GM19043 (cell line): ENCODE data around the gene YPEL5.
A peak's percentile ranks its signal among the peaks of the same experiment; 100 is the strongest.

ENCODE experiments used
- ATAC-seq: cut with Tn5 transposase; IDR thresholded peaks from one replicate; pipeline ENCODE4 v1.9.1; 2021; ENCODE audit warnings: low read depth; ENCODE audit not compliant: unreplicated experiment

YPEL5 gene

DNA sequence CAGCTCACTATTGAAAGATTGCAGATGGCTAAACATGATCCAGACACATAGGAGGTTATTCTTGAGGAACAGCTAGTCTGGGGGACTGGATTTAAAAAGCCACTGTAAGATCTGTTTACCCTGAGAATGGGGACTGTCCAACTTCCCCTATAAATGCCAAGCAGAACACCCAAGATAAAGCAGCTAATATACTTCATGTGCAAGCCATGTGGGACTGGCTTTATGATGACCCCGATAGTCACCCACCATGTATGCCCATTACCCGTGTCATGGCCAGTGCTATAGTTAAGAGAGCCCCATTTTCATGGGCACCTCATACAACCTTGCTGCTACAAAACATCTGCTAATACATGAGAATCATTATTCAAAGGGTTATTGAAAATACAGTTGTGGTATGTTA lies 16.0 kb downstream of the YPEL5 start:
- no peak for ATAC-seq

DNA sequence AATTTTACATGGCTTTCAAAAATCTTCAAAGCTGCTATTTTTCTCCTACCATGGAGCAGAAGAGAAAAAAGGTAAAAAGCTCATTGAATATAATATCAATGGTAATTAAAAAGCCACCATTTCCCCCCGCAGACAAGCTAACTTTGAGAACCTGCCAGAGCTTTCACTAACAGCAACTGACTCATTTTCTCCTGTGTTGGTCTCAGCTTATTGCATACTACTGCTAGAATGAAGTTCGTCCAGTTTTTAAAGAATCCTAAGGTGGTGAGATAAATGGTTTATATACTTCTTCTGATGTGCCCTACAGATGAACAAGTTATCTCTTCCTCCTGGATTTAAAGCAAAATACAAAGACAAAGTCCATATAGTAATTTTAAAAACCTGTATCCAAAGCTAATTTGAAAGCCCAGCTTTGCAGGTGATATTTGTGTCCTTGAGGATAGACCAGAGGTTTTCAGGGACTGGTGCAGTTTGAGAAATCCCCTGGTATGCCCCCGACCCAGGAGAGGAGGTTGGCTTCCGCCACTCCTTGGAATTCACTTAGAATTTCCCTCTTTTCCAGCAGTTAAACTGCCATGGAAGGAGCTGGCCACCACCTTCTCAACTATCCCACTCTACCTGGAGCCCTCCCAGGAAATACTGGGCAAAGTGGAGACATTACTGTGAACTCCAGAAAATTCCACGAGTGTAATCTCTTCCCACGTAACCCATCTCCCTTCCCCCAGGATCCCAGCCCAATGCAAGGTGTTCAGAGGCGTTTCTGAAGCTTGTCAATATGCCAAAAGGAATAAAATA lies 17.5 kb downstream of the YPEL5 start:
- no peak for ATAC-seq

DNA sequence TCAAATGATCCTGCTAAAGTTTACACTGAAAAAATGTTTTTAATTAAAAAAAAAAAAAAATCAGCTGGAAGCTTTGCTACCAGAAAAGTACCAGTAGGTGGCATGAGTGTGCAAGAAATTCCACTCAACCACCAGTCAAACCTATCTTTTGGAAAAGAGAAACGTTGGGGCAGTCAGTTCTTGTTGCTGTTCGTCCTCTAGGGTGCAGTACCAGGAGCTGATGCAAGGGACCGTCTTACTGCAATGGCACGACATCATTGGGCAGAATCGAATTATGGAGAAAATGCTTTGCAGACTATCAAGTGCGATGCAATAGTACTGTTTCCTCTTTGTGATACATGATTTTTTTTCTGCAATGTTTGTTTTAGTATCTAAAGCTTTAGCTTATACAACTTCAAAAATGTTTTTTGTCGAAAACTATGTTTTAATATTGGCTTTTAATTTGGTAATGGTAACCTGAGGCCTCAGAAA lies 18.3 kb downstream of the YPEL5 start:
- peak; percentile 89 for ATAC-seq

DNA sequence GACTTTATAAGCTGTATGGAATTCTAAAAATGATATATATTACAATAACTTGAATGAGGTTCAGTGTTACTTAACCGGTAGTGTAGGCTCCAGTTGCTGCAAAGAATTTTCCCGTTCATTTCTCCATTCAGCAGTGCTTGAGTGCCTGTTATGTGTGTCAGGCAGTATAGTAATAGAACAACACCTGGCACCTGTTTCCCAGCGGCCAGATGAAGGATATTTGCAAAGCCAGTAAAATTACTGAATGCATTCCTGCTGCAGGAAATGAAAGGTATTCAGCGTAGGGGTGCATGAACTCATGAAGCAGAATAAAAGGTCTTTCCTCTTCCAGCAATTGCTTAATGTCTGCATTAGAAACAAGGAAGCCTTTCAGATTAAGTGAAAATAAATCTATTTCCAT lies 18.8 kb downstream of the YPEL5 start:
- no peak for ATAC-seq

DNA sequence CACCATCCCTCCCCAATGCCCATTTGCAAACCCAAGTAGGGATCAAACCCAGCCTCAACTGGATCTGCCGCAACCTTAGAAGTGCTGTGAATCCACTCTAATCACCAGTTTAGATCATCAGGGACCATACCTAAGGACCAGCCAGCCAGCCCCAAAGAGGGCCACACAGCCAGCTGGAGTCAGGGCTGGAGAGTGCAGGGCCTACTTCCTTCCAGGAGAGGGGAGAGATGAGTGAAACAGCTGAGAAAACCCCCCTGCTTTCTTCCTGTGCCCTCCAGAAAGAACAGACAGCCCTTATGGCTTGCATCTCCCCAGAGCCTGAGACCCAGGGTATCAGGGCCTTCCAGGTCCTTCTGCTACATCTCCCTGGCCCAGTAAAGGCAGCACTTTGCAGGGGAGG lies 25.8 kb downstream of the YPEL5 start:
- no peak for ATAC-seq

DNA sequence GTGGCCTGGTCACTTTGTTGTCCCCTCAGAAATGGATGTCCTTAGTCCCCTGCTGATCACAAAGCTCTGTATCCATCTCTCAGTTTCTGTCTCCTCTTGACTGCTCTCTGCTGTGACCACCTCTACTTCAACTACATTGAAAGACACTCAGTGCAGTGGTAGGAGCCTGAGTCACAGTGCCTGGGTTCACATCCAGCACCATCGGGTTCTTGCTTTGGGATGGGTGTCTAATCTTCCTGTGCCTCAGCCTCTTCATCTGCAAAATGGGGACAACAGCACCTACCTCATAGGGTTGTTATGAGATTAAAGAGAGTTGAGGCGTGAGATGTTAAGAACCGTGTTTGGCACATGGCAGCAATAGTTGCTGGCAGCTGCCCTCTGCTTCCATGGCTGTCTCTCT lies 30.6 kb downstream of the YPEL5 start:
- no peak for ATAC-seq

DNA sequence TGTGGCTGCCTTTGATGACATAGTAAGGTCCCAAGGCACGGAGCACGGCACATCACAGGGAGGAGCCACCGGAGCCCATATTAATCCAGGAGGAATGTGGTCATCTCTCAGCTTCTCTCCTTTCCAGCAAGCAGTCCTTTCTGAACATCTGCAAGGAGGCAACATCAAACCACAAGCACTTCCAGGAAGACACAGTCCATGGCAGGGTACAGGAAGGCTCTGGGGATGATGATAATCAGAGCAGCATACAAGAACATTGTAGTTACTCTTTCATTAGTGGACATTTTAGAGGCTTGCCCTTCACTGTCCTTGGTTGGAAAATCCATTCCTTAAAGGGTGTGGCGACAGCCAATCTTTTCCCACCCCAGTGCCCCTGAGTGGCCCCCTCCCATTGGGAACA lies 31.1 kb downstream of the YPEL5 start:
- ATAC-seq = no peak

DNA sequence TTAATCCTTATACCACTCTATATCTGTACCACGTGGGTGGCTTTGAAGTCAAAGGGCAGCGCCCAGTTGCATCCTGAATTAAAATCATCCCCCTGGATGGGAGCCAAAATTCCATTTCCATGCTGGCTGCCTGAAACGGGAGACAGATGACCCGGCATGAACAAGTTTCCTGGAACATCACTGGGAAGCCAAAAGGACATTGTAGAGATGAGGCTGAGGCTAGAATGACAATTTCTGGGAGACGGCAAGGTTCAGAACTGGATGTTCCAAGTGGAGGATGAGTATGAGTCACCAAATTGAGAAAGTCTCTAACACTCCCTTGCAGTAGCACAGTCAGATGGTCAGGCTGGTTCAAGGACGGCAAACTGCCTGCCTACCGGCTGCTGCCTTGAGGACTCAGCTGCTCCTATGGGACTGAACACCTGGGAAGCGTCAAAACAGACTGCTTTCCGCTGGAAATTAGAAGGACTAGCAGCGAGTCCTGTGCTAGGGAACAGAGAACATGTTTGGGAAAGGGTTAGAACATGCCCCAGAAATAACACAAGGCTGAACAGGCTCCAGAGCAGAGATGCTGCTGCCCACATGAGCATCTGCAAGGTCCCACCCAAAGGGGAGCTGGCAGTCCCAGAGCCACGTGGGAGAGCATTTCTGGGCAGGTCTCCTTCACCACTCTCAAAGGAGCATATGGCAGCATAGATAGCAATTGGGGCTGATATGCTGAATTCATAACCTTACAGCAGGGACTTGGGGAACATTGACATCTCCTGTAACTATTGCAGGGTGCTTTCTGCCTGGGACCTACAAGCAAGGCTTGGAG lies 32.0 kb downstream of the YPEL5 start:
- no peak for ATAC-seq

DNA sequence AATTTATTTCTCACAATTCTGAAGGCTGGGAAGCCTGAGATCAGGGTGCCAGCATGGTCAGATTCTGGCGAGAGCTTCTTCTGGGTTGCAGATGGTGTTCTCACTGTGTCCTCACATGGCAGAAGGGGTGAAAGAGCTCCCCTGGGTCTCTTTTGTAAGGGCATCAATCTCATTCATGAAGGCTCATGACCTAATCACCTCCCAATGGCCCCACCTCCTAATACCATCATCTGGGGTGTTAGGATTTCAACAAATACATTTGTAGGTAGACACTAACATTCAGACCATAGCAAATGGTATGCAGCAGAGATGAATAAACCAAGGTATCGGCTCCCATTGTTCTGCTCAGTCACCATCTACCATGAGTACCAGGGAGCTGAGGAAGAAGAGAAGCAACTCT lies 32.7 kb downstream of the YPEL5 start:
- no peak for ATAC-seq

DNA sequence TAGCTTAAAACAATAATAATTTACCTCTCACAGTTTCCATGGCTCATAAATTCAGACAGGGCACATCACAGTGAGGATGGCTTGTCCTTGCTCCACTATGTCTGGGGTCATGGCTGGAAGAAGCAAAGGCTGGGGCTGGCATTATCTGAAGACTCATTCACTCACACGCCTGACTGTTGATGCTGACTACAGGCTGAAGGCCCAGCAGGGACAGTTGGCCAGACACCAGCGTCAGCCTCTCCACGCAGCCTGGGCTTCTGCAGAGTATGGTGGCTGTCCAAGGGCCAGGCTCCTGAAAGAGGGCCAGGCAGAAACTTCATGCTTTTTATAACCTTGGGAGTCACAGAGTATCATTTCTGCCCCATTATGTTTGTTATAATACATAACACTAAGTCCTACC lies 33.4 kb downstream of the YPEL5 start:
- ATAC-seq = no peak

DNA sequence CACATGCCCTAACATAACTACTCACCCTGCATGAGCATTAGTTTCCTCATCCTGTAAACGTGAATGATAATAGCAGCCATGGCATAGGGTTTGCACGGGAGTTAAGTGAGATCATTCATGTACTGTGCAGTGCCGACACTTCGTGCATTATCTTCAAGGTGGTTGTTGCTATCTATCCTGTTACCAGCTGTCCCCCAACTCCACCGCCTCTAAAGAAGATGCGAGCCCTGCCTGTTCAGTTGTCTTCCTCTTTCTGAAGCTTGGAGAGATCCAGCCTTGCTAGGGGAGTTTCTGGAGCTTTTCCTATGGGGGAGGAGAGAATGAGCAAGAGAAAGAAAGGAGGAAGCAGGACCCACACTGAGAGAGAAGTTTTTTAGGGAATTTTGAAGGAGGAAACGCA lies 34.4 kb downstream of the YPEL5 start:
- ATAC-seq = no peak

DNA sequence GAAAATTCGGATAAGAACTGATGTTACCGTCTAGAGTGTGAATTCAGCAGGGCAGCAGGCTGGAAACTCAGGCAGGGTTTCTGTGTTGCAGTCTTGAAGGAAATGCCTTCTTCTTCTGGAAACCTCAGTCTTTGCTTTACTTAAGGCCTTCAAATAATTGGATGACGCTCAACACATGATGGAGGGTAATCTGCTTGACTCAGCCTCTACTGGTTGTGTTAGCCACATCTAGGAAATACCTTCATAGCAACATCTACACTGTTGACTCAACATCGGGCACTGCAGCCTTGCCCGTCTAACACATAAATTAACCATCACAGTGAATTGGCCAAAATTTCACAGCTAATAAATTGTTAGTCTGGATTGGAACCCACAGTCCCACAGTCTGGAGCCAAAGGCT lies 37.2 kb downstream of the YPEL5 start:
- ATAC-seq = no peak

DNA sequence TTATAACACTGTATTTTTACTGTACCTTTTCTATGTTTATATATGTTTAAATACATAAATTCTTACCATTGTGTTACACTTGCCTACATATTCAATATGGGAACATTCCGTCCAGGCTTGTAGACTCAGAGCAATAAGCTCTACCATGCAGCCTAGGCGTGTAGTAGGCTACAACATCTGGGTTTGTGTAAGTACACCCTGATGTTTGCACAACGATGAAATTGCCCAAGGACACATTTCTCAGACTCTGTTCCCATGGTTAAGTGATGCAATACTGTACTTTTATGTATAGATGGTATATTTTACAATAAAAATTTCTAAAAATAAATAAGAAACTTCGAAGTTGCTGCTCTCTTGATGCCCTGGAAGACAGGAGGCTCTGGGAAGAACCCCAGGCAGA lies 38.4 kb downstream of the YPEL5 start:
- no peak for ATAC-seq

DNA sequence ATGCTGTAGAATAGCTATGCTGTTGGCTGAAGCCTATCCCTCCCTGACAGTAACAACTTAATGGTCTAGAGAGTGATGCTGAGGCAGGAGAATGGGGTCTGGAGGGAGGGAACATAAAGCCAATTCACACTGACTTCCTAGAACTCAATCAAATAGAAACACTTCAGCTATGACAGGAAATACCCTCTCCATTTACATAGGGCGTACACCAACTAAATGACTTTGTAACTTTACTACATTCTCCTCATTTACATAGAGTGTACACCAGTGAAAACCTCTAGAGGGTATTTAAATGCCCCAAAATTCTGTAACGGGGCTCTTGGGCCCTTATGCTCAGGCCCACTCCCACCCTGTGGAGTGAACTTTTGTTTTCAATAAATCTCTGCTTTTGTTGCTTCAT lies 41.5 kb downstream of the YPEL5 start:
- no peak for ATAC-seq

DNA sequence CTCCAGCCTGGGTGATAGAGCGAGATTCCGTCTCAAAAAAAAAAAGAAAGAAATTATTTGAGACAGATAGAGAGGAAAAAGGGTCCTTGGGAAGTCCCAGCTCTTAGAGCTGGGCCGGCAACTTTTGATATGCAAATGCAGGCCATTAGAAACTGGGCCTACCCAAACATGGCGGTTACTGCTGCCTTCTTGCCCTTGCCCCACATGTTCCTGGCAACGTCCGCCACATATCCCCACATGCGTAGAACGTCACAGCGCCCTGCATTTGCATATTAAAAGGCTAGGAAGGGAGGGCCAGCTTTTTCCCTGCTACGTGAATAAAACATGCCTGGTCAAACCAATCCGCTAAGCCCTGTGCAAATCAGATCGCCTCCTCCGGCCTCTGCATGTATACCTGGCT lies 43.8 kb downstream of the YPEL5 start:
- ATAC-seq = no peak

DNA sequence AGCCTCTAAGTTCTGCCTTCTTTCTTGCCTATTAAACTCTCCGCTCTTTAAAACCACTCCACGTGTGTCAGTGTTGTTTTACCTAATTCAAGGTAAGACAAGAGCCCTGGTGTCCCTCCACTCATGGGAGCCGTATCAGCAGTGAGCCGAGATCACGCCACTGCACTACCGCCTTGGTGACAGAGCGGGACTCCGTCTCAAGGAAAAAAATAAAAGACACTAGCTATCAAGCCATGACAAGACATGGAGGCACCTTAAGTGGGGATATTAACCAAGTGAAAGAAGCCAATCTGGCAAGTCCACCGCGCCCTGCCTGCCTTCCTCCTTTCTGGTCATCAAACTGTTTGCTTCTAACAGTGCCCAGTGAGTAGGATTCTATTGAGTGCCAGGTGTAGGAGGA lies 44.3 kb downstream of the YPEL5 start:
- ATAC-seq = no peak

DNA sequence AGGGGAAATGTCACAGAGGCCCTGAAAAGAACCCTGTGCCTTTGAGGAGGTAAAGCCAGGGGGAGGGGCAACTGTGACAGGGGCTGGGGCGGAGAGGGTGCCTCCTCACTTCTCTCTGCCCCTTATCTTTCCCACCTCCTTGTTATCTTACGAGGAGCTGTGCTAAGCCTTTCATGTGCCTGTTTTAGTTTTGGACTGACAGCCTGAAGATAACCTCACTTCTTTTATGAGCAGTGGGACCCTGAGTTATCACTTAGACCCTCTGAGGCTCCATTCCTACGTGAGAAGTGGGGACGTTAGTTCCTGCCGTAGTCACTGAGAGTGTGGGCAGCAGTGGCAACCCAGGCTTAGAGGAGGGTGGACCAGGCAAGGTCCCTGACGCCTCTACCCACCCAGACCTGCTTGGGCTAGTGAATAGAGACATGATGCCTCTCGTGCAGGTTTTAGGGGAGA lies 45.0 kb downstream of the YPEL5 start:
- no peak for ATAC-seq

DNA sequence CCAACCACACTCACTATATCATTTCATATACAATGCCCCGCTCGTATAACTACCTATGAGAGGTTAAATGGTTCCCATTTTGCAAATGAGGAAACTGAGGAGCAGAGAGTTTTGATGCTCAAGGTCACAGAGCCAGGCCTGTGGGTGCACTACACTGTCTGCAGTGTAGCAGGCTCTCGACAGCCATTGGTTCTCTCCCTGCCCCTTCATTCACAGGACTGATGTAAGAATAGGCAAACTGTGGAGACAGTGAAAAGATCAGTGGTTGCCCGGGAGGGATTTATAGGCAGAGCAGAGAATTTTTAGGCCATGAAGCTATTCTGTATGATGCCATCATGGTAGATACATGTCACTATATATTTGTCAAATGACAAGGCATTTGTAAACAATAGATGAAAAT lies 45.5 kb downstream of the YPEL5 start:
- no peak for ATAC-seq

DNA sequence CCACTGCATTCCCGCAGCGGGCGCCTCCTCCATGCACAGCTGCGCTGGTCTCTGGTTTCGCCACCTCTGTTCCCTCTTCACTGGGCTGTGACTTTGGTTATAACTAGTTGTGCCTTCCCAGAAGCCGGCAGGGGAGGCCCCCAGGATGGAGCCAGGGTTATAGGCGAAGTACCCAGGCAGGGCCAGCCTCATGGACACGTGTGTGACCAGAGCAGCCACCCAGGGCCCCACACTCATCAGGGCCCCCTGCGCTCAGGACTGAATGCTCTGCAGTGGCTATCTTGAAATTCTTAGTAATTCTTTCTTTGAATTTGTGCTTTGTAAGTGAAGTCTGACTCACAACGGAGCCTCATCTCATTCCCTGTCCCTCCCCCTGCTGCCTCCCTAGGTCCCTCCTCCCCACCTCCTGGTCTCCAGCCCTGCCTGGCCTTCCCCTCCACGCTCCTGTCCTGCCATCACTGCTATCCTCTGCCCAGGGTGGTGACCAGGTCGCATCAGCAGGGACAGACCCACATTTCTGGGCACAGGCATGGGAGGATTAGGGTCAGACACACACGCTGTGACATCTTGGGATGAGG lies 46.4 kb downstream of the YPEL5 start:
- ATAC-seq = no peak

DNA sequence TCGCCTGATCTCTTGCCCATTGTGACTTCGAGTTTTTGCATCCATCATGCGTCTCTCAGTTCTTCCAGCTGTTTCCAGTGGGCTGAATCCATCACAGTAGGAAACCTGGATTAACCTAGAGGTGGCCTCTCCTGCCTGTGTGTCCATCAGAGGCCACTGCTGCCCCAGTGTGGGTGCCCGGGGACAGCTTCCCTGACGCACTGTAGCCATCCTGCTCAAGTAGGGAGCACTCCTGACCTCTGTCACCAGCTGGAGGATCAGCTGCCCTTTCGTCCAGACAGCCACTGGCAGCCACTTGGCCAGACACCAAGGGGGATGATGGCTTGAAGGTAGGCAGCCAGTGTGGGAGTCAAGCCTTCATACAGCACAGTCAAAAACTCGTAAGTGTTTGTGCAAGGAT lies 47.6 kb downstream of the YPEL5 start:
- no peak for ATAC-seq

DNA sequence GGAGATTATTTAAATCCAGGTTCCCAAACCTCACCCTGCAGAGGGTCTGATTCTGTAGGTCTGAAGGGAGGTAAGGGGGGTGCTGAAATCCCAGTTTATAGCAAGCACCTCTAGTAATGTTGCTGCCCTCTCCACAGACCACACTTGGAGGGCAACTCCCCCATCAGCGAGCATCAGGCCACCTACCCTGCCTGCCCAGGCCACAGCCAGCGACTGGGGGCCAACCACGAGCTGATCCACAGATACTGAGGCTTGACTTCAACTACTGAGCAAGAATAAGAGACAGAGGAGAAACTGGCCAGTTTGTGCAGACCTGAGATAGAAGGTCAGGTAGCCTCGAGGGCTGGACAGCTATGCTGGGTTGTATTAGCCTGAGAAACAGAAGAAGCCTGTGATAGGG lies 48.2 kb downstream of the YPEL5 start:
- ATAC-seq = no peak
